ENCODE results near the gene CA9. TPM values are rescaled to one million over a fixed set of nuclear protein-coding genes. Genes with fewer than 3 reads are reported as not detected.
A peak's percentile ranks its signal among the peaks of the same experiment; 100 is the strongest.

The CA9 gene
- total and polyA plus RNA-seq, 9 of the 15 experiments (the other 6 are each of a cell fraction or from before 2014, with no cell fraction given): 0.15 to 10.6 (median 0.60) TPM; not detected in 4

DNA sequence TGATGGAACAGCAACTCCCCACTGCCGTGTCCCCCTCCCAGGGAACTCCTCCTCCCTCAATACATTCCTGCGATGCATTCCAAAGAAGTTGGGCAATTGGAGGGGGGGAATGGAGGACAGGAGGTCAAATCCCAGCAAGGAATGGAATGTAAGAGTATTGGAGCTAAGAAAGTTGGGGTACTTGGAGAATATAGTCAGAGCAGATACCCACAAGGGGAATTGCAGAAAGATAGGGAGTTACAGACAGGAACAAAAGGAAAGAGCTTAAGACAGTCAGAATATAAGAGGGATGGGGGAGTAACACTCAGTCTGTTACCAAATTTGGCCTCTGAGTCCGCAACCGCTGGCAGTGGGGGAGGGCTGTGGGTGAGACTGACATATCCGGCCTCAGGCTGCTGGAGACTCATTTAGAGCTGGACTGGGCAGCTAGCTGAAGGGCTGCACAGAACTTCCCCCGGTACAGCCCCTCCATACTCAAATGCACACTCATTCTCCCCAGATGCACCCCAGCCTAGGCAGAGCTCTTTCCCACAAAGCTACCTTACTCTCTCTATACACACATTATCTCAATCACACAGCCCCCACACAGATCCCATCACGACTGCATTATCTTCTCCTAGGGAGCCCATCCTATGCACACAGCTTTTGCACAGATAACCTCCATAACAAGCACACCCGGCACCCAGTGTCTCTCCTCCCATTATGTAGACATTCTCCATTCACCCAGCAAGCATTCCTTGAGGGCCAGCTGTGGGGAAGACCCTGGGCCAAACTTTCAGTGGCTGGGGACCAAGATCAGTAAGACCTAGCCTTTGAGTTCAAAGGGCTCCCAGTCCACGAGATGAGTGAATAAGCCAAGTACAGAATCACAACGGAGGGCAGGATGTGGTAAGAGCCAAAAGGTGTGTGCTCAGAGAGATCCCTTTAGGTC lies 54.6 kb downstream of the CA9 start (continued):
- TF ChIP-seq CLOCK (CRISPR knock-in tag; IDR thresholded peaks at IDR 0.05; ENCODE audit: borderline replicate concordance) (no peak), ZNF146 (CRISPR knock-in tag; IDR thresholded peaks at IDR 0.05; ENCODE audit: unreplicated experiment) (no peak), RAD51 (IDR thresholded peaks at IDR 0.05; ENCODE audit: borderline replicate concordance, low read depth) (no peak), KDM5B (IDR thresholded peaks at IDR 0.05; ENCODE audit: insufficient replicate concordance, low read depth, low read length) (peak; percentile 57), ESRRA (IDR thresholded peaks at IDR 0.05; ENCODE audit: borderline replicate concordance, low read depth) (no peak), RBFOX2 (IDR thresholded peaks at IDR 0.05; ENCODE audit: low read depth, low read length) (peak; percentile 65), SIX5 (IDR thresholded peaks at IDR 0.05; ENCODE audit: borderline replicate concordance in 1 of 2, insufficient read depth in 1 of 2, low read depth in 1 of 2, low read length in 2 of 2) (no peak), NEUROD1 (IDR thresholded peaks at IDR 0.05; ENCODE audit: borderline replicate concordance, low read depth, low read length, partially characterized antibody) (peak; percentile 50), BACH1 (tag; IDR thresholded peaks at IDR 0.05) (0 out of 2 replicates have a peak, but pooled peaks have one; percentile 53), FOXM1 (IDR thresholded peaks at IDR 0.05; ENCODE audit: low read depth) (peak; percentile 78), FOXM1 (CRISPR knock-in tag; IDR thresholded peaks at IDR 0.05; ENCODE audit: low read depth) (no peak), ZNF23 (CRISPR knock-in tag; IDR thresholded peaks at IDR 0.05) (no peak), MAFG (tag; conservative IDR thresholded peaks at IDR 0.05) (peak; percentile 77), MAFF (IDR thresholded peaks at IDR 0.05; ENCODE audit: low read length) (peak; percentile 54; the same call in 1 of the 2 replicates), ELF1 (tag; IDR thresholded peaks at IDR 0.05) (peak; percentile 12; the same call in 1 of the 2 replicates), TAF9B (IDR thresholded peaks at IDR 0.05; ENCODE audit: partially characterized antibody) (peak; percentile 77), PYGO2 (tag; IDR thresholded peaks at IDR 0.05) (no peak; the same call in 1 of the 2 replicates), ID3 (CRISPR knock-in tag; IDR thresholded peaks at IDR 0.05) (no peak), ID3 (tag; IDR thresholded peaks at IDR 0.05) (0 out of 2 replicates have a peak, but pooled peaks have one; percentile 13)
- TF ChIP-seq, protein P1, sequence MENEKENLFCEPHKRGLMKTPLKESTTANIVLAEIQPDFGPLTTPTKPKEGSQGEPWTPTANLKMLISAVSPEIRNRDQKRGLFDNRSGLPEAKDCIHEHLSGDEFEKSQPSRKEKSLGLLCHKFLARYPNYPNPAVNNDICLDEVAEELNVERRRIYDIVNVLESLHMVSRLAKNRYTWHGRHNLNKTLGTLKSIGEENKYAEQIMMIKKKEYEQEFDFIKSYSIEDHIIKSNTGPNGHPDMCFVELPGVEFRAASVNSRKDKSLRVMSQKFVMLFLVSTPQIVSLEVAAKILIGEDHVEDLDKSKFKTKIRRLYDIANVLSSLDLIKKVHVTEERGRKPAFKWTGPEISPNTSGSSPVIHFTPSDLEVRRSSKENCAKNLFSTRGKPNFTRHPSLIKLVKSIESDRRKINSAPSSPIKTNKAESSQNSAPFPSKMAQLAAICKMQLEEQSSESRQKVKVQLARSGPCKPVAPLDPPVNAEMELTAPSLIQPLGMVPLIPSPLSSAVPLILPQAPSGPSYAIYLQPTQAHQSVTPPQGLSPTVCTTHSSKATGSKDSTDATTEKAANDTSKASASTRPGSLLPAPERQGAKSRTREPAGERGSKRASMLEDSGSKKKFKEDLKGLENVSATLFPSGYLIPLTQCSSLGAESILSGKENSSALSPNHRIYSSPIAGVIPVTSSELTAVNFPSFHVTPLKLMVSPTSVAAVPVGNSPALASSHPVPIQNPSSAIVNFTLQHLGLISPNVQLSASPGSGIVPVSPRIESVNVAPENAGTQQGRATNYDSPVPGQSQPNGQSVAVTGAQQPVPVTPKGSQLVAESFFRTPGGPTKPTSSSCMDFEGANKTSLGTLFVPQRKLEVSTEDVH (IDR thresholded peaks at IDR 0.05; ENCODE audit: low read depth, partially characterized antibody): peak; percentile 30

All from K562 (cell line).